Prostate gland (tissue), 1 donor: Measurements from ENCODE around the gene KIAA0232.

Source experiments
- POLR2A ChIP-seq: fragments of 450-650 bp; IDR thresholded peaks from one replicate; pipeline ENCODE4 v1.6.1; 2016; ENCODE audit warnings: antibody characterized with exemption, mild to moderate bottlenecking
- POLR2AphosphoS5 ChIP-seq: sonication (generic); formaldehyde crosslinking; IDR thresholded peaks from one replicate; pipeline ENCODE4 v1.6.1; 2017; ENCODE audit warnings: antibody characterized with exemption

GRCh38 chr4:6829086-6829485 is 46.6 kb downstream of the KIAA0232 start:
- TF ChIP-seq POLR2A (no peak), POLR2AphosphoS5 (no peak)
